Measurements from ENCODE around the gene NNT.
A peak's percentile ranks its signal among the peaks of the same experiment; 100 is the strongest.
"Not testable (repeated sequence)": the region's sequence is repeated elsewhere in the genome, so short reads cannot be mapped to it uniquely, and the experiment has no call there.

The NNT gene

DNA sequence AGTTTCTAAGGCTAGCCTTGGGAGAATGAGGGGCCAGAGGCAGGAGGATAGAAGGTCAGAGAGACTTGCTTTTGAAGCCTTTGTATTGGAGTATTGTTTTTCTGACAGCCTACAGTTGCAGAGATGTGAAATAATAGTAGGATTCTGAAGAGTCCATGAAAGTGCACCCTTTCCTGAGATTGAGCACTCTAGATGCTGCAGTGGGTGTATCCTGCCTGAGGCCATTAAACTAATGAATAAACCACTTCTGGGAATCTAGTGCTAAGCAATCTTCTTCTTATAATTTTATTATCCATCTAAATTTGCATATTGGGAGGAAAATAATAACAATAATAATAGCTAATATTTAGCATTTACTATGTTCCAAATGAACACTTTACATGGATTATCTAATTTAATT is 19.3 kb upstream of the NNT start:
- no peak for DNase-seq

DNA sequence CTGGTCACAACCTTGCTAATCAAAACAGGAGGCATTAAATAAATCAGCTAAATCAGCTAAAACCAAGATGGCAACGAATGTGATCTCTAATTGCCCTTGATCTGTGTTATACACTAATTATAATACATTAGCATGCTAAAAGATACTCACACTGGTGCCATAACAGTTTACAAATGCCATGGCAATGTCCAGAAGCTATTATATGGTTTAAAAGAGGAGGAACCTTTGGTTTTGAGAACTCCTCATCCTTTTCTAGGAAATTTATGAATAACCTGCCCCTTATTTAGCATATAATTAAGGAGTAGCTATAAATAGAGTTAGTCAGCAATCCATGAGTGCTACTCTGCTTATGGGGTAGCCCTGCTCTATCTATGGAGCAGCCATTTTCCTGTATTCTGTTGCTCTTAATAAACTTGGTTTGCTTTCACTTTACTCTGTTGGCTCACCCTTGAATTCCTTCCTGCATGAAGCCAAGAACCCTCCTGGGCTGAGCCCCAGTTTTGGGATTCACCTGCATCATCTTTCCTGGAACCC is 18.7 kb upstream of the NNT start:
- DNase-seq = no peak

DNA sequence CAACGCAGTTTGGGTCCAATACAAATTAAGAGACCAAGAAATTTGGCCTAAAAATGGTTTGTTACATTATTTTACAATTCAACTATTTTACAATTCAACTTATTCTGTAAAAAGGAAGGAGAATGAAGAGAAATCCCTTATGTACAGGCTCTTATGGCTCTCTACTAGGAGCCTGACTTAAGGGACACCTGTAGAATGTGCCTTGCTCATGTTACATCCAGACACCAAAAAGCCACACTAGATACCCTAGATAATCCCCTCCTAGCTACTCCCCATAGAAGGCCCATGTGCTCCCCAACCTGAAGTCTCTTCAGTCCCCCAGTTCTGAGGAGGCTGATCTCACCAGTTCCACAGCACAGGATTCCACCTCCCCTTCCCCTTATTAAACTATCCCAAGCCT is 14.1 kb upstream of the NNT start:
- DNase-seq = no peak

DNA sequence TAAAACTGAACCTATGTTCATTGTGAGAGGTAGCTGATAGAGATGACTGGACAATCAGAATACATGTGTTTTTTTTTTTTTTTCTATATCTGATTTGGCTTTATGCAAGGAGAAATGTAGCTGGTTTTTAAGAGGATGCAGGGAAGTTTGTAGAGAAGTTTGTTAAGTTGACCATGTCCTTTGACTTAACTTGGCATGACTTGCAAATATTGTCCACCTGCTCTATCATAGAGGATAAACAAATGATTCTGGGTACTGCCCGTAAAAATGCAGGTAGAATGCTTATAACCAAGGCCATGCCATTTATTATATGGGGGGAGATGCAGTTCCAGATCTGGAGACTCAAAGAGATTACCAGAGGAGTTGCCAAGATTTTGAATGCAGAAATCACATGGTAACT is 13.7 kb upstream of the NNT start:
- no peak for DNase-seq

DNA sequence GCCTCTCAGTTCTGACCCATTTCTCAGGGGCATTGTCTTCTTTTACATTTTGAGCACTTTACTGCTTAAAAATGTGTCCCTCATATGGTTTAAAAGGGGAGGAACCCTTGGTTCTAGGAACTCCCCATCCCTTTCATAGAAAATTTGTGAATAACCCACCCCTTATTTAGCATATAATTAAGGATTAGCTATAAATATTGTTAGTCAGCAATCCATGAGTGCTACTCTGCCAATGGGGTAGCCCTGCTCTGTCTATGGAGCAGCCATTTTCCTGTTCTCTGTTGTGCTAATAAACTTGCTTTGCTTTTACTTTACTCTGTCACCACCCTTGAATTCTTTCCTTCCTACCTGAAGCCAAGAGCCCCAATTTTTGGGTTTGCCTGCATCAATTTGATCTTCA is 12.3 kb upstream of the NNT start:
- no peak for DNase-seq

DNA sequence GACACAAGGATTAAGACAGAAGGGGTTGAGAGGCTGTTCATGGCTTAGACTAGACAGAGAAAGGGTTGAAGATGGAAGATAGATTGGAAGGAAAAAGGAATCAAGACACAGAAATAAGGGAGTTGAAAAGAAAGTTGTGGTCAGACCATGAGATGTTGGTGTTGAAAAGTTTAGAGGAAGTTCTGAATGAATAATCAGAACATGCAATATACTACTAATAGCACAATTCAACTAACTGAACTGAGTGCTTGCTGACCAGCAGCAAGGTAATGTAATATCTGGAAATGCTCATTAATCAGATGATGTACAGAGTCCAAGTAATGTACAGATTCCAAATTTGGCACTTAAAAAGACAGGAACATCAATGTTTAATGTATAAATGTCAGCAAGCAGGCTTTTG is 10.6 kb upstream of the NNT start:
- no peak for DNase-seq

DNA sequence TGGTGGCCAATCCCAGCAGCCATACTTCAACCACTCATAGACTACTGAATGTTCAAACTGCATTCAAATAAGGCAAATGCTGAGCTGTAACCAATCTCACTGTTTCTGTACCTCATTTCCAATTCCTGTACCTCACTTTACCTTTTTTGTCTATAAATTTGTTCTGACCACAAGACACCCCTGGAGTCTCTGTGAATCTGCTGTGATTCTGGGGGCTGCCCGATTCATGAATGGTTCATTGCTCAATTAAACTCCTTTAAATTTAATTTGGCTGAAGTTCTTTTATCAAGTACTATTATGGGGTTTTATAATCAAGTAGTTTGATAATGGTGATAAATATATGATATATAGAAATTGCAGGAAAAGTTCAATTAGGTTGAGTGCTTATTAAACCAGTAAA is 4.1 kb upstream of the NNT start:
- DNase-seq = not testable (repeated sequence)

DNA sequence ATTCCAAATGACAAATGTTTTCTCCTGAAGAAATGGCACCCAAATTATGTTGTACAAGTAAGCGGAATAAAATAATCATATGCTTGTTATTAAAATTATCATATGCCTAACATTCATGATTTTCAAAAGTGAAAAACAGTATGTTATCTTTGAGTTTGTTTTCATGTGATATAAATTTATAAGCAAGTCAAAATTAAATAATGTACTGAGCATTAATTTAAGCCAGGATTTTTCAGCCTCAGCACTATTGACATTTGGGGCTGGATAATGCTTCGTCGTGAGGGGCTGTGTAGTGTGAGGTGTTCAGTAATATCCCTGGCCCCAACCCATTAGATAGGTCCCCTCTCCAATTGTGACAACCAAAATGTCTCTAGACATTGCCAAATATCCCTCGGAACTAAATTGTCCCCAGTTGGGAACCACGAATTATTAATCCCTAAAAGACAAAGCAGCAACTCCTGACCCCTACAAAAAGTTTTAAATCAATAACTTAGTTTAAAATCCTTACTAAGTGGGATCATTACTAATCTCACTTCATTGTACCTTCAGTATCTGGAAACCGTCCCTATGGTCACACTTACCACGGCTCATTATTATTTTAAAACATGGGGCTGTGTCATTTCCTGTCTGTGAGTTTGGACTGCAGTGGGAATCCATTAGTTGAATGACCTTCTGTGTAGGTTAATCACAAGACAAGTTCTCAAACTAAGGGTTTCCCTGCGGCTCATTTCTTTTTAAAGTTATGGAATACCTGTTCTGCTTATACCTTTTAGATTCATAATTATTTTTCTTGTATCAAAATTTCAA is 1.3 kb upstream of the NNT start:
- DNase-seq = peak; percentile 40

DNA sequence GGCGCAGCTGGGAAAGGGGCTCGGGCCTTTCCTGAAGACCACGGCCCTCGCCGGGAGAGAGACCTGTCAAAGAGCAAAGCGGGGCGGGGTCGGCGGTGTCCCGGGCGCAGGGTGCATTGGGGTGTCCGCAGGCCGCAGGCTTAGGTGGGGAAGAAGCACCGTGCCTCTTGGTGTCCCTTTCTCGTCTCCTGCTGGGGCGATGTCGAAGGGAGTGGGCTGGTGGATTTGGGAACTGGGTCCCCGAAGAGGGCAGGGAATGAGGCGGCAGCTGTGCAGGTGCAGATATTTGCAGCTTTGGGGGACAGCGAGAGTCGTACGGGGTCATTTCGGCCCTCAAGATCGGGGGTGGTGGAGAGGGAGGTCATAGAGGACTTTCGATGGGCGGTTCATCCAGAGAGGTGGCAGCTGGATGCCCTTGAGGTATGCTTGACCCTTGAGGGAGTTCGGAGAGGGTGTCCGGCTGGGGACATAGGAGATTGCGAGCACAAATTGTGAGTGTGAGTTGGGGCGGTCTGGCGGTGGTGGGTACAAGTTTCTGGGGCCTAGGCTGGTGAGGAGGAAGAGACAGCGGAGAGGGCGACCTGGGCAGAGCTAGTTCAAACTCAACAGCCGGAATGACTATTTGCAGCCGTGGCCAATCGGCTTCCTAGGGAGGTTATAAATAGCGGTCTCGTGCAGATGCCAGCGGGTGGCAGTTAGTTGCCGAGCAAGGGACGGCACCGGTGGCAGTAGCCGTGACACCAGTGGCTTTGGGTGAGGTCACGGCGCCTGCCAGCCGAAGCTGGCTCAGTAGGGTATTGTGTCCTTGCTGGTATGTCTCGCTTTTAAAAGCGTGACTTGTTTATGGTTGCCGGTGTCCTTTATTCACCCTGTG is 601 bp downstream of the NNT start:
- peak; percentile 62 for DNase-seq

DNA sequence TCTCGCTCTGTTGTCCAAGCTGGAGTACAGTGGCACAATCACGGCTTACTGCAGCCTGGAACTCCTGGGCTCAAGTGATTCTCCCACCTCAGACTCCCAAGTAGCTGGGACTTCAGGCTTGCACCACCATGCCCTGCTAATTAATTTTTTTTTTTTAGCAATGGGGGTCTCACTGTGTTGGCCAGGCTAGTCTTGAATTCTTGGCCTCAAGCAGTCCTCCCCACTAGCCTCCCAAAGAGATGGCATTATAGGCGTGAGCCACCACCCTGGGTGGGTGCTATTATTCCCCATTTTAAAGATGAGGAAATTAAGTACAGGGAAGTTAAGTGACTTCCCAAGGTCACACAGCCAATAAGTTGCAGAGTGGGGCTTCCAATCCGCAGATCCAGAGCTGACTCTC is 1.7 kb downstream of the NNT start:
- DNase-seq = no peak

DNA sequence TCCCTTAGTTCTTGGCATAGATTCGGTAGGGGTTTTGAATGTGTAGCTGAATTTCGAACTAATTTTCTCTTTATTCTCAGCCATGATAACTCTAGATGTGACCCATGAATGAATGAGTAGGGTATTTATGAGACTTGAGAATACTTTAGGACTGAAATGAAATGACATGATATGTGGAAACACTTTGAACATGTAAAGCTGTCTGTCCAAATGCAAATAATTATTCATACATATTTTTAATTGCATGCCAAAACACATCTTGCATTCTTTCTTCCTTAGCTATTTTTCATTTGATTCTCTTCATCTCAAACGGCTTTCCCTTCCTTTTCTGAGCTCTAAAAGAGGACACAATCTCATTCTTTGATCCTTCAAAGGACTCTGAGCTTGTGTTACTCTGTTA is 3.4 kb downstream of the NNT start:
- DNase-seq = no peak

DNA sequence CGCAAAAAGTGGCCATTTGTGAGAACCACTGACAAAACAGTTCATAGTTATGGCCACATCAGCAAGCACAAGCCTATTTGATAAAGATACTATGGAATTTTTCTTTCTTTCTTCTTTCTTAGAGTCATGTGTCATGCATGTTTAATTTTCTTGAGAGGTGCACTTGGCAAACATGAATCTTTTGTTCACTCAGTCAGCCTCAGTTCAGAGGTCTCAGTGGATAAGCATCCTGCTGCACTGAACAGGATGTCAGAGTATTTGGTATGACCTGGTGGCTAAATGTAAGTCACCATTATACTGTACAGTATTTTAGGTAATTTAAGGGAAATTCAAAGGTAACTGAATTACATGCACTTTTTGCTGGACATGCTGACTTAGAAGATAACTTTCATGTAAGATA is 5.4 kb downstream of the NNT start:
- no peak for DNase-seq

DNA sequence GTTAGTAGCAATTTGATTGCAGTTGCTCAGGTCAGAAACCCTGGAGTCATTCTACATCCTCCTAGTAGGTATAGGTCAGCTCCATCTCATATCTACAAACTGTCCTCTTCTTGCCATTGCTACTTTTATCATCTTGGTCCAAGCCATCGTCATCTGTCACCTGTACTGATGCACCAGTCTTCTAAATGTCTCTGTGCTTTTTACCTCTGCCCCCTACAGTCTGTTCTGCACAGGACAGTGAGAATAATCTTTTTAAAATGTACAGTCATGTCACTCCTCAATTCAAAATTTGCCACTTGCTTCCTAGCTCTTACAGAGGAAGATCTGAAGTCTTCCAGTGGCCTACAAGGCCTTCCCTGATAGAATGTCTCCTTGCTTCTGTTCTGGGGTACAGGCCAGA is 6.8 kb downstream of the NNT start:
- no peak for DNase-seq

DNA sequence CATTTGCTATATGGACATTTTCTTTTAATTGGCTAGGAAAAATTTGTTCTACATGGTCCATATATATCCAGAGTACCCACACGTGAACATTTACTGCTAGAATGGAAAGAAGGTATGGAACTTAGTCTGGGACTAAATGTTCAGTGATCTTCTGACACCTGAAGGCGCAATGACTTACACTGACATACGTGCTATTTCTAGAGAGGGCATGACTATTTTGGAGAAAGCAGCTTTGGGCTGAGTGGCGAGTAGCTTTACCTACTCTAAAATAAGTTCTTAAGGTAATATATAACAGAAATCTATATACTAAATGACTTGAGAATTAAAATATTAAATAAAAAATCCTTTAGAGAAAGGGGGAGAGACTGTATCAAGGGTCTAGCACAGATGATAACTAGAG is 10.4 kb downstream of the NNT start:
- no peak for DNase-seq

DNA sequence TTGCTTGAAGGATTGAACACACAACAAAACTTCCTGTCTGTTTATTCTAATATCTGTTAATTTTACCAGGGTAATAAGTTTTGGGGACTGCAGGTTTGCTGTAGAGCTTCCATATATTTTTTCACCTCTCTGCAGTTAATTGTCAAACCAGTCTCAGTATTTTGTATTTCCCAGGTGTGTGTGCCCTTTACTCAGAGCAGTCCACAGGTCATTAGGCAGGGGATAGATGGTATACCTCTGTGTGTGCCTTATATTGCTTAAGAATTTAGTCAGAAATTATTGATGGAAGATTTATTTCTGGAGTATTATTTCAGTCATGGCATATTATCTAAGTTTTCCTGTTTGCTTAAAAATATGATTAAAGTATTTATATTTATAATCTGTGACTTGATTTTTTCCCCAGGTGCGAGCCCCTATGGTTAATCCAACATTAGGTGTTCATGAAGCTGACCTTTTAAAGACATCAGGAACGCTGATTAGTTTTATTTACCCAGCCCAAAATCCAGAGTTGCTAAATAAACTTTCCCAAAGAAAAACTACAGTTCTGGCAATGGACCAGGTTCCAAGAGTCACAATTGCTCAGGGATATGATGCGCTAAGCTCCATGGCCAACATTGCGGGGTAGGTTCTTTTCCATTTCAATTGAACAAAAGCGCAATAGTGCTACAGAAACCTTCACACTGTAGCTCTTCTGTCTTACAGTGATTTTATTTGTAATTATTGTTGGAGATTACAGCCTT is 12.6 kb downstream of the NNT start:
- DNase-seq = no peak

DNA sequence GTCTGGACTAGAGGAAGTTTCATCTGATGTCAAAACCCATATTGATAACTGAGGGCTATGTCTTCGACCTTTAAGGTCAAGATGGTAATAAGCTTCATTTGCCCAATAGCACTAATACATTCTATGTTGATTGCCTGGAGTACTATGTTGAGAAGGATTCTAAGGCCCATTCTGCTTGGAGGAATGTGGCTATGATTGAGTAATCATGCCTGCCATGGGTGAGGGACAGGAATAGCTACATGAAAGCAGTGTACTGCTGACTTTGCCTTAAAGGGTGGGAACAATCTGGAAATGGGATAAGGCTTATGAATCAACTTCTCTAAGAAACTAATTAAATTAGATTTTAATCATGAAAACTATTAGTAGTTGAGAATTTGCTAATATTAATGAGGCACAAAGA is 13.6 kb downstream of the NNT start:
- no peak for DNase-seq

DNA sequence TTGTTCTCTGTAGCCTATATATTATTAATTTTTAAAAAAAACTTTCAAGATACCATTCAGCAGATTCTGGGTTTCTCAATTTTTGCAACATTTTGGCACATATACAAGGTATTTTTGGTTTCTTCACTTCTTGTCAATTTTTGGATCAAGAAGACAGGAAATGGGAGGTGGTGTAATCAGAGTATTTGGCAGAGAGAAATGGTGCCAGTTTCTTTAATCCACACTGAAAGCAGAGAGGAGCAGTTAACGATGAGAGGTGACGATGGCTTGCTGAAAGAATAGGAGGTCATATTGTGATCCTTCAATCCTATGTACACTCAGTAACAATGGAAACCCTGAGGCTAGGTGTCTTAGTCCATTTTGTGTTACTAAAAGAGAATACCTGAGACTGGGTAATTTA is 16.4 kb downstream of the NNT start:
- DNase-seq = no peak

DNA sequence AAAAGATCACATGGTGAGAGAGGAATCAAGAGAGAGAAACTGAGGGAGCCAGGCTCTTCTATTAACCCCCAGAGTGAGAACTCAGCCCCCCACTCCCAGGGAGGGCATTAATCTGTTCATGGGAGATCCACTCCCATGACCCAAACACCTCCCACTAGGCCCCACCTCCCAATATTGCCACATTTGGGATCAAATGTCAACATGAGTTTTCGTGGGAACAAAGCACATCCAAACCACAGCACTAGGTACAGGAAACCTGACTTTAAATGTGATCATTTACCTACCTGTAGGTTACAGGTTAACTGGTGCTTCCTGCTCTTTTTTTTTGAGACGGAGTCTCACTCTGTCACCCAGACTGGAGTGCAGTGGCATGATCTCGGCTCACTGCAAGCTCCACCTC is 16.9 kb downstream of the NNT start:
- no peak for DNase-seq

DNA sequence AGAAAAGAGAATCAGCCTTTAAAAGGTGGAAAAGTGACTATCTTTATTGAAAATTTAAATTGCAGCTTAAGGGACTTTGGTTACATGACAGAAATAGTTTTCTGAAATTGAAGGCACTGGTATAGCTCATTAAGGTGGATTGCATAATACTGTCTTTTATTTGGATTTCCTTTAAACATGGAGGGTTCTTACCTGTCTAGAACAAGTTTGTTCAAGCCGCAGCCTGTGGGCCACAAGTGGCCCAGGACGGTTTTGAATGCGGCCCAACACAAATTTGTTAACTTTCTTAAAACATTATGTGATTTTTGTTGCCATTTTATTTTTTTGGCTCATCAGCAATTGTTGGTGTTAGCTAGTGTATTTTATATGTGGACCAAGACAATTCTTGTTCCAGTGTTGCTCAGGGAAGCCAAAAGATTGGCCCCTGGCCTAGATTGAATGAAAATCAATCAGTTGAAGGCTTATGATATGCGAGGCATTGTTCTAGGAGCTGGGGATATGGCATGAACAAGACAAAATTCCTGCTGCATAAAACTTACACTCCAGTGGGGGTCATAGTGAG is 18.0 kb downstream of the NNT start:
- DNase-seq = no peak

DNA sequence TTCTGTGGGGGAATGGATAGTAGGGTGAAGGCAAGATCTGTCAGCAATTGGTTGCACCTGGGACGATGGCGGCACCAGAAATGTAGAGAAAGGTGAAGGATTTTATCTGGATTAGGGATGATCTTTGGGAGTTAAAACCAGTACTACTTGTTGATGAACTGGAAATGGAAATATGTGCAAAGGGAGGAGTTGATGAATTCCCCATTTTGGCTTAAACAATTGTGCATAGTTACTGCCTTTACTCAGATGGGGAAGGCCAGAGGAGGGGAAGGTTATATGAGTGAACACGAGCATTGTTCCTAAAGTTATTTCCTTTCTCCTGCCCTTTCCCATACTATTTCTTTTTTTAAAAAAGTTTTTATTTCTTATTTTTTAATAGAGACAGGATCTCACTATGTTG is 19.1 kb downstream of the NNT start:
- DNase-seq = no peak

DNA sequence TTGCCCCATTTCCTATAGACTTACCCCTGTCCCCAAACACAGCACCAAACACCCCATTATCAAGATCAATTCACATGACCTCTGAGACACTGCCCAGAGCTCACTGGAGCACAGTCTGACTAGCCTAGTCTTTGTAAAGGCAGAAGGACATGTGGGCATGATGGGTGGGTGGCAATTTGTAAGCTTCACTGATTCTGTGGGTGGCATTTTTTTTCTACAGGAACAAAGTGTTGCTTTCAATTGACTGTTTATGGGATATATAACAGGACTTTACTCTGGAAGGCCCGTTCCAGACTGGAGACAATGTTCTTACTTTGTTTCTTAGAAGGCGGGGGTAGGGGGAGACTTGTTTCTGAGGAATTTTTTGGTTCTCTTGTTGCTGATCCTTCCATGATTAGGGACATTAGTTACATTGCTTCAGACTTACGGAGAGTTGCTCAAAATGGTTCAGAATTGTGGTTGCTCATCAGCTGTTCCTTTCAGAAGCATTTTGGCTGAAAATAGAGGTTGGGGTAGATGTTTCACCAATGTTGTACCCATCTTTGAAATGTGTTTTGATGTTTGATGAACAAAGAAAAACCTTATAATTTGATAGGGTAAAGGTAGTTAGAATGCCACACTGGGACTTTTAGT is 20.2 kb downstream of the NNT start:
- DNase-seq = no peak

DNA sequence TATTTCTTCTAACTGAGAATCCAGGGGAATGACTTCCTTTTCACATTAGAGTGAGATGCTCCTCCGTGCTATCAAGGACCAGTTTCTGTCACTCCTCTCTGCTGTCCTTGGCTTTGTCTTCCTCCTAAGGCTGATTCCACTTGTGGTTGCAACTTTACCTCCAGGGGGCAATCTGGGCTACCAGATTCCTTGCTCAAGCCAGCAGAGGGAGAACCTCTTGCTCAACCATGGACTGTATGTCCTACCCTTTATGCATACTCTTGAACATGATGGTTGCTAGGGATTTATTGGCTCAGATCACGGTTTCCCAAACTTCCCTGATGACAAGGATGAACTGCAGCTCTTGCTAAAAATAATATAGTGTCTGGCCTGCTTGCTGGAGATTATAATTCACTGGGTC is 24.0 kb downstream of the NNT start:
- DNase-seq = peak; percentile 26
